Gastrocnemius medialis (tissue), 4 donors: Measurements from ENCODE around the gene BDH2. TPM values are rescaled to one million over a fixed set of nuclear protein-coding genes. Genes with fewer than 3 reads are reported as not detected.

Source experiments
- ATAC-seq, 2 donors: fragments of 150-250 bp; one replicate each; pipeline ENCODE4 v1.9.1; 2016
- DNase-seq, 2 donors: peaks; one replicate each; pipeline ENCODE4 v3.0.0-alpha.2; 2019
- H3K27ac ChIP-seq, 4 donors: fragments of 200-600 bp; sonication (generic); 1 replicate in 1 of 4; 2 replicates in 3 of 4; pipeline ENCODE4 v1.5.1; 2016 to 2018; ENCODE audit warnings: mild to moderate bottlenecking in 2 of 4, moderate library complexity in 1 of 4
- H3K27me3 ChIP-seq, 3 donors: fragments of 200-600 bp; sonication (generic) in 2 of 3; 1 replicate in 1 of 3; 2 replicates in 2 of 3; pipeline versions ENCODE4 v1.5.1 to v1.6.0; 2016 to 2019; ENCODE audit warnings: mild to moderate bottlenecking in 1 of 3, moderate library complexity in 1 of 3
- H3K36me3 ChIP-seq, 2 donors: fragments of 200-600 bp; sonication (generic) in 1 of 2; one replicate each; pipeline ENCODE4 v1.5.1; 2017 to 2018
- H3K4me1 ChIP-seq, 2 donors: fragments of 200-600 bp; sonication (generic) in 1 of 2; one replicate each; pipeline ENCODE4 v1.5.1; 2016 to 2017; ENCODE audit warnings: mild to moderate bottlenecking in 2 of 2
- H3K4me3 ChIP-seq, 4 donors: fragments of 200-600 bp; sonication (generic) in 3 of 4; 1 replicate in 1 of 4; 2 replicates in 3 of 4; pipeline ENCODE4 v1.5.1; 2016 to 2019; ENCODE audit warnings: mild to moderate bottlenecking in 2 of 4
- H3K9me3 ChIP-seq, 3 donors: fragments of 200-600 bp; sonication (generic) in 2 of 3; 1 replicate in 1 of 3; 2 replicates in 2 of 3; pipeline ENCODE4 v1.5.1; 2016 to 2019
- CTCF ChIP-seq, 5 experiments: fragments of 450-650 bp in 3 of 5; fragments of 200-600 bp in 2 of 5; sonication (generic) in 2 of 5; IDR thresholded peaks in 4 of 5; conservative IDR thresholded peaks in 1 of 5; 1 replicate in 4 of 5; 2 replicates in 1 of 5; pipeline ENCODE4 v1.5.1; 2016 to 2019; ENCODE audit warnings: antibody characterized with exemption in 5 of 5, mild to moderate bottlenecking in 3 of 5, moderate library complexity in 3 of 5
- POLR2A ChIP-seq, 2 donors: fragments of 450-650 bp; IDR thresholded peaks; one replicate each; pipeline ENCODE4 v1.6.1; 2017; ENCODE audit warnings: antibody characterized with exemption in 2 of 2, mild to moderate bottlenecking in 2 of 2, moderate library complexity in 2 of 2
- in situ Hi-C, 4 donors: fragments of 200-750 bp; cut with MboI; loops; one replicate each; pipeline versions ENCODE4 v1.15.0 to v1.8.0; 2017; ENCODE audit warnings: low sequenced_read_pairs in 4 of 4
- intact Hi-C: fragments of 100-400 bp; cut with DNase I; formaldehyde crosslinking; loops from one replicate; pipeline ENCODE4 v1.15.1; 2023; ENCODE audit warnings: low total_unique reads
- total RNA-seq, 4 donors: library from RNA; depleted of rRNA; stranded (reverse); fragments of >200 nt; gene quantifications; one replicate each; pipeline versions ENCODE4 v1.1.0 to v1.2.3, GENCODE V29; 2016

Gene BDH2
- total RNA-seq, 4 donors from 2014 or later, result 11.6 to 40.3 (median 18.5) TPM

GRCh38 chr4:103054030-103054429, 45.6 kb downstream of the BDH2 start:
- no peak overlapping the region for H3K27ac ChIP-seq
- no peaks in the 10 kb centered on the region for H3K9me3 ChIP-seq
- TF ChIP-seq POLR2A (IDR thresholded peaks at IDR 0.05), result no peak
- TF ChIP-seq CTCF (IDR thresholded peaks at IDR 0.05 in 4 of 5, conservative IDR thresholded peaks at IDR 0.05 in 1 of 5), result no peak
- H3K36me3 ChIP-seq, result no peaks in the 10 kb centered on the region
- DNase-seq (peak in 1 of 2 donors; percentile 19), ATAC-seq (no peak)
- H3K4me1 ChIP-seq, result no peaks in the 10 kb centered on the region
- H3K4me3 ChIP-seq, result no peak overlapping the region
- intact Hi-C loops, result no loop called here
- in situ Hi-C loops, result no loop called here
- no peaks in the 10 kb centered on the region for H3K27me3 ChIP-seq

GRCh38 chr4:103052779-103053178, 46.9 kb downstream of the BDH2 start:
- H3K27me3 ChIP-seq, result no peaks in the 10 kb centered on the region
- H3K36me3 ChIP-seq, result no peaks in the 10 kb centered on the region
- in situ Hi-C loops (no loop called here), intact Hi-C loops (loop anchor here (2.0 kb wide), 1 partner anchor 22 kb away; no protein-coding TSS in a partner anchor)
- DNase-seq (no peak), ATAC-seq (no peak)
- no peak for TF ChIP-seq CTCF (IDR thresholded peaks at IDR 0.05 in 4 of 5, conservative IDR thresholded peaks at IDR 0.05 in 1 of 5)
- TF ChIP-seq POLR2A (IDR thresholded peaks at IDR 0.05), result no peak
- no peak overlapping the region for H3K27ac ChIP-seq
- H3K4me3 ChIP-seq, result no peak overlapping the region
- H3K4me1 ChIP-seq, result no peaks in the 10 kb centered on the region
- no peaks in the 10 kb centered on the region for H3K9me3 ChIP-seq

DNA sequence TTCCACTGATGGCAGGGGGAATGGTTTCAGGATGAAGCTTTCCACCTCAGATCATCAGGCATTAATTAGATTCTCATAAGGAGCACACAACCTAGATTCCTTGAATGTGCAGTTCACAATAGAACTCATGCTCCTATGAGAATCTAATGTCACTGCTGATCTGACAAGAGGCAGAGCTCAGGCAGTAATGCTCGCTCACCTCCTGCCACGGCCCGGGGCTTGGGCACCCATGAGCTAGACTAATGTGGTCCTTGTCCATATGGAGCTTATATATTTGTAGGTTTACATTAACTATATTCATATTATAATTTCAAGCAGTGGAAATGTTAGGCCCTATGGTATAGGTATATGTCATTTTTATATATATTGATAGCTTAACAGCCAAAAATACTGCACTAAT, 47.5 kb downstream of the BDH2 start:
- Histone ChIP-seq H3K9me3 (no peaks in the 10 kb centered on the region), H3K27me3 (no peaks in the 10 kb centered on the region), H3K36me3 (no peaks in the 10 kb centered on the region), H3K27ac (no peak overlapping the region), H3K4me1 (no peaks in the 10 kb centered on the region), H3K4me3 (no peak overlapping the region)
- in situ Hi-C loops, result no loop called here
- TF ChIP-seq POLR2A (IDR thresholded peaks at IDR 0.05) (no peak), CTCF (IDR thresholded peaks at IDR 0.05 in 4 of 5, conservative IDR thresholded peaks at IDR 0.05 in 1 of 5) (no peak)
- ATAC-seq (no peak), DNase-seq (no peak)
- intact Hi-C loops, result loop anchor here (2.0 kb wide), 1 partner anchor 23 kb away; no protein-coding TSS in a partner anchor

DNA sequence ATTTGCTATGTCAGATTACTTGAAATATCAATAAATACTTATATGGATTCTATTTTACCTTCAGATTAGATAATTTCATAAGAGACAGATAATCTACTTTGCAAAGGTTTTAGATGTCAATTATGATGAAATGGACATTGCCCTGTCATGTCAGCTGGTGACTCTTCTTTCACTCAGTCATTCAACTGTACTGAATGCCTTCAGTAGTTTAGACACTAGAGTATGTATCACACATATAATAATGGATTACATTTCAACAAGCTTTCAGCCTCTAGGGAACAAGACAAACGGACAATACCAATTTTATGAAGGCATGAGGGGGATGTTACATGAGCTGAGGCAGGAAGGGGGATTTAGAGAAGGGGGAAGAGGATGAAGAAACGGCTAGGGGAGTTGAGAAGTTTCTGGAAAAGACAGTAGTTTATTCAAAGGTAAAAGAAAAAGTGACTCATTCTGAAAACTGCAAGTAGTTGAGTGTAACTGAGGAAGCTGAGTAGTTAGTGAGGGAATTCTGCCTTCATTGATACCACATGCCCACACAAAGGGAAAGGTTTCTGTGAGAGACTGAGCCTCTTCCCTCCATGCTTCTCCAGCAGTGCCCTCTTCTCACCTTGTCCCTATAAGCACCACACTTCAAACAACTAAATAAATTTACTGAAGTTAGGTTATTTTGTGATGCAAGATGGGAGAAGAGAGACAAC, 48.7 kb downstream of the BDH2 start:
- in situ Hi-C loops (no loop called here), intact Hi-C loops (no loop called here)
- ATAC-seq (no peak), DNase-seq (no peak)
- H3K4me3 ChIP-seq, result no peak overlapping the region
- H3K36me3 ChIP-seq, result peaks cover 0 to 1% of the 10 kb centered on the region in 2 donors
- H3K27me3 ChIP-seq, result no peaks in the 10 kb centered on the region
- H3K4me1 ChIP-seq, result no peaks in the 10 kb centered on the region
- no peak overlapping the region for H3K27ac ChIP-seq
- TF ChIP-seq CTCF (IDR thresholded peaks at IDR 0.05 in 4 of 5, conservative IDR thresholded peaks at IDR 0.05 in 1 of 5) (no peak), POLR2A (IDR thresholded peaks at IDR 0.05) (no peak)
- H3K9me3 ChIP-seq, result no peaks in the 10 kb centered on the region
